NCI-H128 (cell line): Measurements from ENCODE around the gene RGS17.
"Not testable (repeated sequence)": the region's sequence is repeated elsewhere in the genome, so short reads cannot be mapped to it uniquely, and the experiment has no call there.

ENCODE experiments used
- DNase-seq: peaks from one replicate; lab custom pipeline; 2025; ENCODE audit not compliant: unreplicated experiment; lab: John Stamatoyannopoulos, UW

Gene RGS17

GRCh38 chr6:153126218-153126617 is 4.9 kb downstream of the RGS17 start:
- DNase-seq = no peak

DNA sequence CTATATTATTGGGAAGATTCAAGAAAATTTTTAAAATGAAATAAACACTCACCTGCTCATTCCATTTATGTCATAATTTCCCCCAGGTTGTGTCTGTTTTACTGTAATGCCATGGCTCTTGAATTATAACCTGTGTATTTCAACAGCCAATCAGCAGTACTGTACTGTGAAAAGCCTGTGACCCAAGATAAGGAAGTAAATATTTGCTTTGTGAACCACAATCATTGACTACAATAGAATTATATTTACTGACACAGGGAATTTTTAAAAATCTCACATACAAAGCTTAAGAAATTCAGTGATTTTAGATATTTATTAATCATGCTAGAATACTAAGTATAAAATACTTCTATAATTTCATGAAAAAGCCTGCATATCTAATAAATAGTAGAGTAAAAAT is 6.0 kb downstream of the RGS17 start:
- DNase-seq = no peak

- no peak for DNase-seq
Measured at GRCh38 chr6:153123801-153124200, 7.3 kb downstream of the RGS17 start.

- no peak for DNase-seq
Measured at GRCh38 chr6:153121311-153121710, 9.8 kb downstream of the RGS17 start.

GRCh38 chr6:153117986-153118879 is 12.8 kb downstream of the RGS17 start:
- DNase-seq = no peak

DNA sequence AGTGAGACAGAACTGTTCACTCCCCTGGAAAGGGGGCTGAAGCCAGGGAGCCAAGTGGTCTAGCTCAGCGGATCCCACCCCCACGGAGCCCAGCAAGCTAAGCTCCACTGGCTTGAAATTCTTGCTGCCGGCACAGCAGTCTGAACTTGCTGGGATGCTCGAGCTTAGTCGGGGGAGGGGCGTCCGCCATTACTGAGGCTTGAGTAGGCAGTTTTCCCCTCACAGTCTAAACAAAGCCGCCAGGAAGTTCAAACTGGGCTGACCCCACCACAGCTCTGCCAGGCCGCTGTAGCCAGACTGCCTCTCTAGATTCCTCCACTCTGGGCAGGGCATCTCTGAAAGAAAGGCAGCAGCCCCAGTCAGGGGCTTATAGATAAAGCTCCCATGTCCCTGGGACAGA is 20.0 kb downstream of the RGS17 start:
- not testable (repeated sequence) for DNase-seq

GRCh38 chr6:153110612-153111011 is 20.5 kb downstream of the RGS17 start:
- DNase-seq = not testable (repeated sequence)

DNA sequence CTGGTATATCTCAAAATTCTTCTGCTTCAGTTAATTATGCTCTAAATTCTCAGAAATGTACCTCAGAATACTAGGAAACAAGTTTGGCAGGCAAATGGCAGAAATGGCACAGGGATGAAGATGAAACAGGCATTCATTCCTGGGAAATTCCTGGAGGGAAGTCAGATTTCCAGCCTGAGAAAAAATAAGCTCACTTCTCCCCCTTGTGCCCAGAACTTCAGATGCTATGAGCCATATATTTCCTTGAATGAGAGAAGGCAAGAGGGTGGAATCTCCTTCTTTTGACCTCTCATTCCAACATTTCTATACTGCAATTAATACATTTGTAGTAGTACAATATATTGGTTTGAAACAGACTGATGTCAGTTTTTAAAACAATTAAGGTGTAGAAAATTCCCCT is 22.8 kb downstream of the RGS17 start:
- DNase-seq = no peak

DNA sequence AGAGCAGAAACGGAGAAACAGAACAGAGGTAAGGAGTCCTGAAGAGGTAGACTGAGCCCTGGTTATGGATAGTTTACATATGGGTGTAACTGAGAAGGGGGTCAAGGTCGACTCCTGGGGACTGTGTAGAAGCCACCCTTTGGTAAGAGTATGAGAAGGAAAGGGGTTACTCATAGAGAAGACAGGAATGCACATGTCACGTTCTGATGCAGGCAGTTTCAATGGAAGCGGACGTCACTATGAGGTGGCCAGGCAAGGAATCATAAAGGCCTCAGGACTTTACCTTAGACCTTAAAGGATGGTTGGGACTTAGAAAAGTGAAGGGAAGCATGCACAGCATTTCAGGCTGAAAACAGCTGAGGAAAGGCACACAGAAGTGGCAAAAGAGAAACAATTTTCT is 25.1 kb downstream of the RGS17 start:
- no peak for DNase-seq

GRCh38 chr6:153104220-153104619 is 26.9 kb downstream of the RGS17 start:
- DNase-seq = no peak

DNA sequence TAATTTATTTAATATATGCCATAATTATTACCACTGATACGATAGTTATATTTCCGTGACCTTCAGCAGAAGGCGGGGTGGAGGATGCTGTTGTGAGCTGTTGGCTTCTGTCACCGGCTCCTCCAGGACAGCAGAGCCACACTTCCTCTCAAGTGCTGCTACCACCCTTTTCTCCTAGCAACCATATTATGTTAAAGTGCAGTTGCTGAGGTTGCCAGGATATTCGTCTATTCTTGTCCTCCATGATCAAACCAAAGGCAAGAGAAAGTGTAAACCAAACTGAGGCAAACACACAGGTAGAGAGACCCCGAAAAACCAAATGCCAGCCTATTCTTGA is 27.8 kb downstream of the RGS17 start:
- DNase-seq = no peak

DNA sequence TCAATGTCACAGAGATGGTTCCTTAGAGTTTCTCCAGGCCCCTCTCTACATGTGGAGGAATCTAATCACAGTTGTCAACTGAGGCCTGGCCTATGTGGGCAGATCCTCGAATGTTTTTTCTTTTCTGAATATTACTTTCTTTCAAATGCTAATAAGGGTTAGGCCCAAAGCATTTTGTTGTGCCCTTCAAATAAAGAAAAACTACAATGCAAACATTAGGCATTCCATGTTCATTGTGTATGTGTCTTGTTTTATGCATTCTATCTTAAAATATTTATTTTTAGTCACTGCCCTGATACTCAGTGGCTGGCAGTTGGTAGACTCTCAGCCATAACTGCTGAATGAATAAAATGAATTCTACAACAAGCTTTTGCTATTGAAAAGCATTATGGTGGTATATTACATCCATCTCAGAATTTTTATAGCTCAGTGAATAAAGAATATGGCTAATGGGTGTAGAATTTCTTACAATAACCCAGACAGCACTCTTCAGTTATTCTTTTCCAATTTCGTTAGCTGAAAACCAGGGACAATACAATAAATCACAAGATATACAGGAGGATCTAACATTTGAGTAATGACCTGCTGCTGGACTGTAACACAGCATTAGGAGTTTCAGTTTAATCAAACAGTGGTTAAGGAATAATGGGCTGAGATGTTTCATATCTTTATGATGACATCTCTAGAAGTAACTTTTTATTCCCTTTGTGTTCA is 28.3 kb downstream of the RGS17 start:
- no peak for DNase-seq

DNA sequence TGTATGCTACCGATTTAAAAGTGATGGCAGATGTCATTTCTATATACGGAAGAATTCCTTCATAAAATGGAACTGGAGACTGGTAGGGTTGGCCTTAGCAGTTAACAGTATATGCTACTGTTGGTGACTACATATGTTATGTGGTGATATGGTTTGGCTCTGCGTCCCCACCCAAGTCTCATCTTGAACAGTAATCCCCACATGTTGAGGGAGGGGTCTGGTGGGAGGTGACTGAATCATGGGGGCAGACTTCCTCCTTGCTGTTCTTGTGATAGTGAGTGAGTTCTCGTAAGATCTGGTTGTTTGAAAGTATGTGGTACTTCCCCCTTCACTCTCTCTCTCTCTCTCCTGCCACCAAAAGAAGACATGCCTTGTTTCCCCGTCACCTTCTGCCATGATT is 29.6 kb downstream of the RGS17 start:
- no peak for DNase-seq

DNA sequence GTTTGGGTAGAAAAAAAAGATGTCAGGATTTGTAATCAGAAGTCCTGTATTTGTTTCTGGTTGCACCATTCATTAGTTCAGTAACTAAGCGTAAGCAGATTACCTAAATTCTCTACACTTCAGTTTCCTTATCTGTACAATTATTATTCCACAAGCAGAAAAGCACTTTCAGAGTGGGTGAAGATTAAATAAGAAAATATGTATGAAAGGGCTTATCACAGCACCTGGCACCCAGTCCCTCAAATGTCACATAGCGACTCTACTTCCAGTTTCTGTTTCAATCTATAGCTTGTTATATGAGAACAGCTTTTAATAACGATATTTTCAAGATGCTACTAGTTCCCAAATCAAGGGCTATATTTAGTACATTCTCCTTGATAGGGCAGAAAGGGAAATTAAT is 31.4 kb downstream of the RGS17 start:
- DNase-seq = no peak

DNA sequence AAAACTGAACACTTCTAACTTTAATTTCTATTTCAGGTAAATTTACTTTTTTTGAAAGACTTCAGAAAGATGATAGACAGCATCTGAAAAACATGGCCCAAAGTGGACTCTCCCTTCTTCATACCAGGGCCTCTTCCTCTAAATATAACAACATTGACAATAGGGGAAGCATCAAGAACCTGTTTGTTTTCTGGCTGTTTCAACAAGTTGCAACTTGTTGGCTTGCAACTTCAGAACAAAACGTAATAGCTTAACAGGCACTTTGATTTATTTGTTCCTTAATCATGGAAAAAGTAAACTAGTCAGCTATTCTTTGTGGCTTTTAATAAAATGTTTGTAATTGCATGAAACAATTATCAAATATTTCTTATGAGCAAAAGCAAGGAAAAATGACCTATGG is 34.3 kb downstream of the RGS17 start:
- DNase-seq = no peak

DNA sequence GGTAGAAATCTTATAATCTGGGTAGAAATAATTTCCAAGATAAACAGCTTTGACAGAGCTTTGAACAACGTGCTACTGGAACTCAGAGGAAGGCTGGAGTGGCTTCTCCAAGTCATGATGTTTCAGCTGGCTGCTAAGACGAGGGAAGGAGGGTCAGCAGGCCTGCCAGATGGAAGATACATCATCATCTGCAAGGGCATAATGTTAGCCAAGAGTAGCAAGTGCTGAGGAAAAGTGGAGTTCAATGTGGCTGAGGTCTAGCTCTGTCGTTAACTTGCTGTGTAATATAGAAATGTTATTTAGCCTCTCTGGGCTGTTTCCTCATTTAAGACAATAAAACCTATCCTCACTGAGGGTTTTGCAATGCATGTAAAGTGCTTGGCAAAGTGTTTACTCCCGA is 35.1 kb downstream of the RGS17 start:
- no peak for DNase-seq

GRCh38 chr6:153092082-153093013 is 38.7 kb downstream of the RGS17 start:
- peak; percentile 8 for DNase-seq

- no peak for DNase-seq
Measured at GRCh38 chr6:153090241-153090930, 40.7 kb downstream of the RGS17 start.

DNA sequence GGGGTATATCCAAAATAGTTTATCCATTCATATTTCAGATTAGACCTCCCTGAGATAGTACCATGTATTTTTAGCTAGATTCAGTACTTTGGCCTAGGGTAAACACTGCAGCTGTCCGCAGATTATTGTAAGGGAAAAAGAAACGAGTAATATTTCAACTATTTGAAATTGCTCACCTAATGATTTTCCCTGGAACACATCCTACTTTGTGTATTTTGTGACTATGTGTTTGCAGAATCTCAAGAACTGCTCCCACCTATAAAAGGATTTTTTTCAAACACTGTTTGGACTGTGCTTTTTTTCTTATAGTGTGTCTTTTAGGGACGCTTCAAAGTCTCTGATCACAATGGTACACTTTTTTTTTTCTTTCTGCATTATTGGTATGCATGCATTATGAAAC is 42.3 kb downstream of the RGS17 start:
- DNase-seq = no peak

DNA sequence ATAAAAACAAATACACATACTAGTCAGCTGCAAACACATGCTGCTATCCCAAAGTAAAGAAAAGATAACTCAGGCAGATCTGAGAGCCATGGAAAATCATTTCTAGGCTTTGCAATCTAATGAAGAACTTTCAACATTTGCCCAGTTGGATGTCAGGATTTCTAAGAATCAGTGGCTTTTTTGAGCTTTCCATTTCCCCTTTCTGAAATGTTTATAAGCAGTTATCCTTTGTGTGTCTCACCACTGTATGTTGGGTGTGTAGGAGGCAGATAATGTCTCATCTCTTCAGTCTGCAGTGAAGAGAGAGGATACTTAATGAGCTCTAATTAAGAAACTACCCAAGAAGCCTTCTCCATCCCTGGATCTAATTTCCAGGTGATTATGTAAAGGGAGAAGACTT is 43.6 kb downstream of the RGS17 start:
- DNase-seq = no peak
